Colonic mucosa (tissue), 4 donors: ENCODE results near the gene TSHR. TPM values are rescaled to one million over a fixed set of nuclear protein-coding genes. Genes with fewer than 3 reads are reported as not detected.

Experiments
- DNase-seq: peaks from one replicate; pipeline ENCODE4 v3.0.0-alpha.2; 2020
- H3K27ac ChIP-seq: fragments of 200-600 bp; one replicate; pipeline ENCODE4 v1.8.0; 2021
- H3K27me3 ChIP-seq: fragments of 200-600 bp; one replicate; pipeline ENCODE4 v1.8.0; 2021
- H3K36me3 ChIP-seq: fragments of 200-600 bp; one replicate; pipeline ENCODE4 v1.8.0; 2021
- H3K4me1 ChIP-seq: fragments of 200-600 bp; one replicate; pipeline ENCODE4 v1.8.0; 2021; ENCODE audit warnings: mild to moderate bottlenecking
- H3K4me3 ChIP-seq: fragments of 200-600 bp; one replicate; pipeline ENCODE4 v1.8.0; 2021
- H3K9ac ChIP-seq, 2 donors: one replicate each; pipeline ENCODE4 v1.7.0; 2013; ENCODE audit warnings: control low read depth in 2 of 2, low read depth in 2 of 2, low read length in 2 of 2
- H3K9me3 ChIP-seq: fragments of 200-600 bp; one replicate; pipeline ENCODE4 v1.8.0; 2021
- intact Hi-C: fragments of 100-400 bp; cut with DNase I; formaldehyde crosslinking; loops from one replicate; pipeline ENCODE4 v1.14.1; 2022
- total RNA-seq, 2 donors: library from RNA; stranded (reverse); fragmentation: NEBNext Ultra II Directional in 1 of 2; extraction: Animal tissue kit (Norgen Biotek cat#: 25700) in 1 of 2; gene quantifications; one replicate each; pipeline ENCODE4 v1.2.1, GENCODE V29; 2021
- TF ChIP-seq, protein P1 (sequence below): fragments of 200-600 bp; IDR thresholded peaks from one replicate; pipeline ENCODE4 v1.8.0; 2022; ENCODE audit warnings: antibody characterized with exemption, mild to moderate bottlenecking
- donor health status: healthy.
- donor health status: DM: no; HTN: no; CAD: no.
- donor health status: DM: no; HTN: no; CAD: no.

Gene TSHR
- total RNA-seq, 2 donors from 2014 or later: 0.11 to 0.25 TPM

DNA sequence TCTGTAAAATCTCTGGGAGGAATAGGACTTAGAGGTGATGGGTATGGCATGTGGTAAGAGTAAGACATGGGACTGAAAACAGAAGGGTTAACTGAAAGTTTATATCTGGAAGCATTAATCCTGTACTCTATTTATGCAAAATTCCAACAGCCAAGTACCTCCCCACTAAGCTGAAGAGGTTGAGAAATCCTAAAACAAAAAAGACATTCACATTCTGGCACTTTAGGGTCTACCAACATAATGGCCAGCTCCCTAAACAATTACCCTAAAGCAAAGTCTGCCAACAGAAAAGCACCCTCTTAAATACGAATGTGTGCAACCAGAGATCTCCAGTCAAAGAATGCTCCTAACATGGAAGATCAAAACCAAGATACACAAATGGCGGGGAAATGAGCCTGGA, 178.0 kb downstream of the TSHR start:
- no peaks in the 10 kb centered on the region for H3K36me3 ChIP-seq
- H3K4me3 ChIP-seq: no peak overlapping the region
- intact Hi-C loops: no loop called here
- H3K9me3 ChIP-seq: no peaks in the 10 kb centered on the region
- no peaks in the 10 kb centered on the region for H3K4me1 ChIP-seq
- DNase-seq: no peak
- TF ChIP-seq, protein P1, sequence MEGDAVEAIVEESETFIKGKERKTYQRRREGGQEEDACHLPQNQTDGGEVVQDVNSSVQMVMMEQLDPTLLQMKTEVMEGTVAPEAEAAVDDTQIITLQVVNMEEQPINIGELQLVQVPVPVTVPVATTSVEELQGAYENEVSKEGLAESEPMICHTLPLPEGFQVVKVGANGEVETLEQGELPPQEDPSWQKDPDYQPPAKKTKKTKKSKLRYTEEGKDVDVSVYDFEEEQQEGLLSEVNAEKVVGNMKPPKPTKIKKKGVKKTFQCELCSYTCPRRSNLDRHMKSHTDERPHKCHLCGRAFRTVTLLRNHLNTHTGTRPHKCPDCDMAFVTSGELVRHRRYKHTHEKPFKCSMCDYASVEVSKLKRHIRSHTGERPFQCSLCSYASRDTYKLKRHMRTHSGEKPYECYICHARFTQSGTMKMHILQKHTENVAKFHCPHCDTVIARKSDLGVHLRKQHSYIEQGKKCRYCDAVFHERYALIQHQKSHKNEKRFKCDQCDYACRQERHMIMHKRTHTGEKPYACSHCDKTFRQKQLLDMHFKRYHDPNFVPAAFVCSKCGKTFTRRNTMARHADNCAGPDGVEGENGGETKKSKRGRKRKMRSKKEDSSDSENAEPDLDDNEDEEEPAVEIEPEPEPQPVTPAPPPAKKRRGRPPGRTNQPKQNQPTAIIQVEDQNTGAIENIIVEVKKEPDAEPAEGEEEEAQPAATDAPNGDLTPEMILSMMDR: no peak
- H3K27me3 ChIP-seq: no peaks in the 10 kb centered on the region
- H3K27ac ChIP-seq: no peak overlapping the region
- H3K9ac ChIP-seq: no peak overlapping the region

DNA sequence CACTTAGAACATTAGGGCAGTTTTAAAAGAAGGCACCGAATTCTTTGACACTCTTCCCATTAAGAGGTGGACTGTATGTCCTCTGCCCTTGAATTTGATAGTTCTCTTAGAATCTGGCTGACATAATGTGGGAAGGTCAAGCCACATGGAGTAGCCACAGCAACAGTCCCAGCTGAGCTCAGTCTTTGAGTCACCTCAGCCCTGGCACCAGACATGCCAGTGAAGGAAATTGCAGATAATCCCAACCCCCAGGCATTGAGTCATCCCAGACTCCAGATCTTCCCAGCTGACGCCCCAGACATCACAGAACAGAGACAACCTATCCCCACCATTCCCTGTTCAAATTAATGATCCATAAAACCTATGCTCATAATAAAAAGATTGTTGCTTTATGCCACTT, 181.9 kb downstream of the TSHR start:
- H3K9ac ChIP-seq: no peak overlapping the region
- no peak for DNase-seq
- no peaks in the 10 kb centered on the region for H3K36me3 ChIP-seq
- H3K27ac ChIP-seq: no peak overlapping the region
- no peaks in the 10 kb centered on the region for H3K9me3 ChIP-seq
- no peak overlapping the region for H3K4me3 ChIP-seq
- intact Hi-C loops: no loop called here
- no peaks in the 10 kb centered on the region for H3K27me3 ChIP-seq
- no peaks in the 10 kb centered on the region for H3K4me1 ChIP-seq
- TF ChIP-seq, protein P1: no peak

DNA sequence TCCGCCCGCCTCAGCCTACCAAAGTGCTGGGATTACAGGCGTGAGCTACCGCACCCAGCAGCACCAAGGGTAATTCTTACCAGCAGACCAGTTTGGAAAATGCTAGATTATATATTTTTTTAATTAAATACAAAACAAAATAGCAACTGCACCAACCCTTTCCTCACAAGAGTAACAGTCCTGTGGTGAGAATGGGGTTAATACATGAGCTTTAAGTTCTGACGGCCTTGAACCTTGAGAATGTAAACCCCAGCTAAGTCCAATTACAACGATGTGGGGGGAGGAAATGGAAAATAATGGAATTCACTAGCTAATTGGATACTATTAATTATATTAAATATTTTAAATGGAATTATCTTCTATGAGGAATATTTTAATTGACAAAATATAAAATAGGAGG, 183.0 kb downstream of the TSHR start:
- no peak overlapping the region for H3K4me3 ChIP-seq
- no peaks in the 10 kb centered on the region for H3K9me3 ChIP-seq
- H3K4me1 ChIP-seq: no peaks in the 10 kb centered on the region
- TF ChIP-seq, protein P1: no peak
- no peak overlapping the region for H3K9ac ChIP-seq
- DNase-seq: no peak
- intact Hi-C loops: no loop called here
- no peaks in the 10 kb centered on the region for H3K36me3 ChIP-seq
- no peak overlapping the region for H3K27ac ChIP-seq
- H3K27me3 ChIP-seq: no peaks in the 10 kb centered on the region

DNA sequence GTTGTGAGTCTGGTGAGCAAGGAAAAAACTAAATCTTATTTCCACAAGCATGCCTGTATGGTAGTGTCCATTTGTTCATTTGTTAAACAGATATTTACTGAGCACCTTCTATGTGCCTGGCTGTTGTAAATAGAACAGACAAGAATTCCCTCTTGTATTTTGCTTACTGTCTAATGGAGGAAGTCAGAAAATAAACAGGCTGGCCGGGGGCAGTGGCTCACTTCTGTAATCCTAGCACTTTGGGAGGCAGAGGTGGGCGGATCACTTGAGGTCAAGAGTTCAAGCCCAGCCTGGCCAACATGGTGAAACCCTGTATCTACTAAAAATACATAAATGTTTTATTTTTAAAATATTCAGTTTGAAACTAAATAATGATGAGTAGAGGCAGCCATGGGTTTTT, 186.0 kb downstream of the TSHR start:
- DNase-seq: no peak
- no peaks in the 10 kb centered on the region for H3K36me3 ChIP-seq
- intact Hi-C loops: no loop called here
- H3K27me3 ChIP-seq: no peaks in the 10 kb centered on the region
- no peak overlapping the region for H3K27ac ChIP-seq
- H3K9ac ChIP-seq: no peak overlapping the region
- no peaks in the 10 kb centered on the region for H3K9me3 ChIP-seq
- TF ChIP-seq, protein P1: no peak
- H3K4me3 ChIP-seq: no peak overlapping the region
- H3K4me1 ChIP-seq: no peaks in the 10 kb centered on the region

DNA sequence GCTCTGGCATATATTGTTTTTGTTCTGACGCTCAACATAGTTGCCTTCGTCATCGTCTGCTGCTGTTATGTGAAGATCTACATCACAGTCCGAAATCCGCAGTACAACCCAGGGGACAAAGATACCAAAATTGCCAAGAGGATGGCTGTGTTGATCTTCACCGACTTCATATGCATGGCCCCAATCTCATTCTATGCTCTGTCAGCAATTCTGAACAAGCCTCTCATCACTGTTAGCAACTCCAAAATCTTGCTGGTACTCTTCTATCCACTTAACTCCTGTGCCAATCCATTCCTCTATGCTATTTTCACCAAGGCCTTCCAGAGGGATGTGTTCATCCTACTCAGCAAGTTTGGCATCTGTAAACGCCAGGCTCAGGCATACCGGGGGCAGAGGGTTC, 188.4 kb downstream of the TSHR start:
- TF ChIP-seq, protein P1: no peak
- Histone ChIP-seq H3K4me3 (no peak overlapping the region), H3K27ac (no peak overlapping the region), H3K27me3 (no peaks in the 10 kb centered on the region), H3K9me3 (no peaks in the 10 kb centered on the region), H3K36me3 (no peaks in the 10 kb centered on the region), H3K9ac (no peak overlapping the region), H3K4me1 (no peaks in the 10 kb centered on the region)
- no peak for DNase-seq
- intact Hi-C loops: no loop called here
